ENCODE results near the gene TNFRSF19.

TNFRSF19 gene

DNA sequence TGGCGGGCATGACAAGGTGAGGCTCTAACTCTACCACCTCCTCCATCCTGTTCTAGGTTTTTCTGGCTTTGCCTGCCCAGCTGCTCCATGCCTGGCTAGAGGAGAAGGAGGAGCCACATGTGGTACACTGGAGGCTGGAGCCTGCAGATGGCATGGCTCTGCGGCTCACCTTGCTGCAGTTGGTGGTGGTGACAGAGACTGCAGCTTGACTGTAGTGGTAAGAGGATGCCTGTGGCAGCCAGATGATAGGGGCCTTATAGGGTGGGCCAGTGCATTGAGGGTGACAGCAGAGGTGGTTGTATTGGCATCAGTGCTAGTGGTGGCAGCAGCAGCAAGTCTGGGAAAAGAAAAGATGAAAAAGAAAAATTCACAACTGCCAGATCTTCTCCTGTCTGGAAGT, 146.2 kb downstream of the TNFRSF19 start:
- Histone ChIP-seq H3K9me2 (replicated peaks; ENCODE audit: insufficient read depth, low read length) (no peaks in the 10 kb centered on the region), H3K27me3 (replicated peaks; ENCODE audit: insufficient read depth, low read length) (no peaks in the 10 kb centered on the region), H3K79me2 (ENCODE audit: low read length) (no peaks in the 10 kb centered on the region), H3K9ac (ENCODE audit: low read length) (no peak overlapping the region), H3K27ac (ENCODE audit: low read length) (no peak overlapping the region), H3K4me1 (ENCODE audit: low read length) (no peaks in the 10 kb centered on the region), H3K9me3 (replicated peaks; ENCODE audit: insufficient read depth, low read length) (no peaks in the 10 kb centered on the region), H2AFZ (ENCODE audit: low read length) (no peak overlapping the region), H3F3A (ENCODE audit: insufficient read depth, low read length) (no peaks in the 10 kb centered on the region), H3K4me3 (ENCODE audit: low read length) (no peak overlapping the region), H4K20me1 (ENCODE audit: insufficient read depth, low read length) (no peaks in the 10 kb centered on the region), H3K4me2 (ENCODE audit: low read depth, low read length) (no peak overlapping the region), H3K36me3 (replicated peaks; ENCODE audit: insufficient read depth, low read length) (no peaks in the 10 kb centered on the region)
- no peak for DNase-seq
- TF ChIP-seq EZH2phosphoT487 (IDR thresholded peaks at IDR 0.05; ENCODE audit: low read length) = no peak
- TF ChIP-seq, protein P1, sequence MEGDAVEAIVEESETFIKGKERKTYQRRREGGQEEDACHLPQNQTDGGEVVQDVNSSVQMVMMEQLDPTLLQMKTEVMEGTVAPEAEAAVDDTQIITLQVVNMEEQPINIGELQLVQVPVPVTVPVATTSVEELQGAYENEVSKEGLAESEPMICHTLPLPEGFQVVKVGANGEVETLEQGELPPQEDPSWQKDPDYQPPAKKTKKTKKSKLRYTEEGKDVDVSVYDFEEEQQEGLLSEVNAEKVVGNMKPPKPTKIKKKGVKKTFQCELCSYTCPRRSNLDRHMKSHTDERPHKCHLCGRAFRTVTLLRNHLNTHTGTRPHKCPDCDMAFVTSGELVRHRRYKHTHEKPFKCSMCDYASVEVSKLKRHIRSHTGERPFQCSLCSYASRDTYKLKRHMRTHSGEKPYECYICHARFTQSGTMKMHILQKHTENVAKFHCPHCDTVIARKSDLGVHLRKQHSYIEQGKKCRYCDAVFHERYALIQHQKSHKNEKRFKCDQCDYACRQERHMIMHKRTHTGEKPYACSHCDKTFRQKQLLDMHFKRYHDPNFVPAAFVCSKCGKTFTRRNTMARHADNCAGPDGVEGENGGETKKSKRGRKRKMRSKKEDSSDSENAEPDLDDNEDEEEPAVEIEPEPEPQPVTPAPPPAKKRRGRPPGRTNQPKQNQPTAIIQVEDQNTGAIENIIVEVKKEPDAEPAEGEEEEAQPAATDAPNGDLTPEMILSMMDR (IDR thresholded peaks at IDR 0.05; ENCODE audit: low read length) = no peak
- TF ChIP-seq EZH2 (optimal IDR thresholded peaks at IDR 0.05; ENCODE audit: low read depth, low read length) = no peak

DNA sequence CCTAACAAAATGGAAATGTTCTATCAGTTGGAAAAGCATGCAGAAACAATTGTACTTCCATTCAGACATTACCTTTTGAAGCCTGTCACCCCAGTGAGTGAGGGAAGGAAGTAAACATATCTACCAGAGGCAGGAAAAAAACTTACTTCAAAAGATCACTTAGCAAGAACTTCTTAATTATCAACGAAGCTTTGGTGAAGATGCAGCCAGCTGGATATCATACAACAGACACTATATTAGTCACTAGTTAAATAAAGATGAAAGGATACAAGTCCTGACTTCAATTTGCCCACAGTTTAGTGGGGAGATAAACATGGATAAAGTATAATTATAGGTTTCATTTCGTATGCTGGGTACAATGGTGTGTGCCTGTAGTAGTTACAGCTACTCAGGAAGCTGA, 148.8 kb downstream of the TNFRSF19 start:
- no peaks in the 10 kb centered on the region for H3F3A ChIP-seq (ENCODE audit: insufficient read depth, low read length)
- no peak for DNase-seq
- TF ChIP-seq, protein P1 (IDR thresholded peaks at IDR 0.05; ENCODE audit: low read length) = no peak
- H3K27me3 ChIP-seq (replicated peaks; ENCODE audit: insufficient read depth, low read length) = no peaks in the 10 kb centered on the region
- H3K4me3 ChIP-seq (ENCODE audit: low read length) = no peak overlapping the region
- H3K4me1 ChIP-seq (ENCODE audit: low read length) = no peaks in the 10 kb centered on the region
- no peaks in the 10 kb centered on the region for H3K79me2 ChIP-seq (ENCODE audit: low read length)
- H3K4me2 ChIP-seq (ENCODE audit: low read depth, low read length) = no peak overlapping the region
- no peak overlapping the region for H2AFZ ChIP-seq (ENCODE audit: low read length)
- no peaks in the 10 kb centered on the region for H3K9me3 ChIP-seq (replicated peaks; ENCODE audit: insufficient read depth, low read length)
- H3K9me2 ChIP-seq (replicated peaks; ENCODE audit: insufficient read depth, low read length) = no peaks in the 10 kb centered on the region
- no peaks in the 10 kb centered on the region for H4K20me1 ChIP-seq (ENCODE audit: insufficient read depth, low read length)
- H3K36me3 ChIP-seq (replicated peaks; ENCODE audit: insufficient read depth, low read length) = no peaks in the 10 kb centered on the region
- no peak overlapping the region for H3K27ac ChIP-seq (ENCODE audit: low read length)
- no peak overlapping the region for H3K9ac ChIP-seq (ENCODE audit: low read length)

DNA sequence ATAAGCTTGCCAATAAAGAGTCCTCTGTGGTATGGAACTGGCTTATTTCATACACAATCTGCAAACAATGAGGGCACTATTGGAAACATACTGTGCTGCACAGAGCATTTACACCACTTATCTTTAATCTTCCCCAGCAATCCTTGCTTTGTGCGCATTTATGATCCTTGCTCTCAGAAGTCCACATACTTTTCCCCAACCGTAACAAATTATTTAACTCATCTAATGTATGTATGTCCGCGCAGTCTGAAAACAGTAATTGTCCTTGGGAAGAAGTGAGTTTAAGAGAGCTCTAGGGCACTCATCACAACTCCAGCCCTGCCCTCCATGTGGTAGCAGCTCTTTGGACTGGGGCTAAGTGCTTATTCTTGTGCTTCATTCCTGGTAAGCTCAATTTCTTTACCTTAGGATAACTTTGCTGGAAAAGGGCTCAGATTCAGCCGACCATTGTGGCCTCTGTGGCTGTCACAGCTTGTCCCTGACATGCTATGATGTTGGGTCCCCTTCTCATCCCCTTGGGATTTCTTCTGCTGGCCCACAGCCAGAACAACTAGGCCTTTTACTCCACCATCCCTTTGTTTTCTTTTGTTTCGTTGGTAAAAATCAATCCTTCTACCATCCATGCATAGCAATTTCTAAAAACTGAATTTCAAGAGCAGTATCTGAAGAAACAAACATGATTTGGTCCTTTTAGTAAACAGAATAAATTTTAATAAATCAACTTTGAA, 152.7 kb downstream of the TNFRSF19 start:
- no peak overlapping the region for H3K4me2 ChIP-seq (ENCODE audit: low read depth, low read length)
- no peaks in the 10 kb centered on the region for H4K20me1 ChIP-seq (ENCODE audit: insufficient read depth, low read length)
- no peaks in the 10 kb centered on the region for H3K9me3 ChIP-seq (replicated peaks; ENCODE audit: insufficient read depth, low read length)
- no peak for DNase-seq
- no peak overlapping the region for H3K4me3 ChIP-seq (ENCODE audit: low read length)
- no peak overlapping the region for H3K9ac ChIP-seq (ENCODE audit: low read length)
- no peaks in the 10 kb centered on the region for H3K36me3 ChIP-seq (replicated peaks; ENCODE audit: insufficient read depth, low read length)
- TF ChIP-seq, protein P1 (IDR thresholded peaks at IDR 0.05; ENCODE audit: low read length) = no peak
- TF ChIP-seq EZH2phosphoT487 (IDR thresholded peaks at IDR 0.05; ENCODE audit: low read length) = no peak
- H2AFZ ChIP-seq (ENCODE audit: low read length) = no peak overlapping the region
- H3K79me2 ChIP-seq (ENCODE audit: low read length) = no peaks in the 10 kb centered on the region
- no peaks in the 10 kb centered on the region for H3F3A ChIP-seq (ENCODE audit: insufficient read depth, low read length)
- no peaks in the 10 kb centered on the region for H3K4me1 ChIP-seq (ENCODE audit: low read length)
- H3K27me3 ChIP-seq (replicated peaks; ENCODE audit: insufficient read depth, low read length) = no peaks in the 10 kb centered on the region
- no peak overlapping the region for H3K27ac ChIP-seq (ENCODE audit: low read length)
- no peaks in the 10 kb centered on the region for H3K9me2 ChIP-seq (replicated peaks; ENCODE audit: insufficient read depth, low read length)

All from MM.1S (cell line).